K562 (cell line): ENCODE results near the gene SPNS2. TPM values are rescaled to one million over a fixed set of nuclear protein-coding genes. Genes with fewer than 3 reads are reported as not detected.
A peak's percentile ranks its signal among the peaks of the same experiment; 100 is the strongest.

Source experiments
- ATAC-seq: fragments of 200-7000 bp; cut with Tn5 transposase; 3 replicates; pipeline ENCODE4 v1.9.1; 2020; ENCODE audit warnings: moderate library complexity
- BruUV-seq: library from RNA; stranded (reverse); fragments of 400-500 nt; replicated peaks from 2 replicates; lab custom pipeline; 2021; lab: Mats Ljungman, UMichigan
- CTCF ChIA-PET: fragments of 300-600 bp; formaldehyde crosslinking; extraction: SDS; loops from one replicate; lab custom pipeline; 2021; ENCODE audit warnings: low intra/inter-chr PET ratio; lab: Yijun Ruan, JAX
- POLR2A ChIA-PET: fragments of 300-600, 350-650 bp; sonication (Branson Sonifier 250); formaldehyde crosslinking; extraction: SDS; loops from one replicate; lab custom pipeline; 2021; ENCODE audit warnings: antibody characterized with exemption, inconsistent platforms; lab: Yijun Ruan, JAX
- DNase-seq, 4 experiments: peaks; one replicate each; pipeline versions ENCODE4 v3.0.0 to v3.0.0-alpha.2; 2011 to 2018; ENCODE audit warnings: low spot score in 3 of 4, mixed read lengths in 3 of 4; ENCODE audit errors: extremely low read depth in 1 of 4
- FAIRE-seq: peaks from 2 replicates; lab custom pipeline; 2011; peaks lifted over from hg19 to GRCh38; lab: Jason Lieb, UNC
- H2AFZ ChIP-seq: 2 replicates; pipeline ENCODE4 v1.6.0; 2011; ENCODE audit warnings: low read depth, low read length, control low read depth, inconsistent platforms
- H3K27ac ChIP-seq: fragments of 200-600 bp; 3 replicates; pipeline ENCODE4 v1.8.0; 2011; ENCODE audit warnings: low read depth, mild to moderate bottlenecking, control low read depth, inconsistent platforms, low read length, moderate library complexity, mixed read lengths; ENCODE audit errors: extremely low read depth
- H3K27me3 ChIP-seq, 2 experiments: fragments of 300-600 bp in 1 of 2; 2 replicates in 1 of 2; 3 replicates in 1 of 2; pipeline versions ENCODE4 v1.6.0 to v1.8.0; 2011; ENCODE audit warnings: inconsistent platforms in 2 of 2, low read length in 2 of 2, mild to moderate bottlenecking in 1 of 2, mixed read lengths in 1 of 2, moderate library complexity in 1 of 2; ENCODE audit not compliant: control insufficient read depth in 2 of 2, insufficient read depth in 2 of 2
- H3K36me3 ChIP-seq: fragments of 300-600 bp; 3 replicates; pipeline ENCODE4 v1.8.0; 2011; ENCODE audit warnings: mild to moderate bottlenecking, low read length, inconsistent platforms; ENCODE audit not compliant: control insufficient read depth, insufficient read depth
- H3K4me1 ChIP-seq, 2 experiments: fragments of 200-600 bp in 1 of 2; replicated peaks in 1 of 2; 2 replicates in 1 of 2; 3 replicates in 1 of 2; pipeline versions ENCODE4 v1.5.1 to v1.8.0; 2011; ENCODE audit warnings: inconsistent platforms in 2 of 2, low read length in 2 of 2, mild to moderate bottlenecking in 1 of 2, mixed read lengths in 1 of 2, moderate library complexity in 1 of 2; ENCODE audit not compliant: control insufficient read depth in 2 of 2, insufficient read depth in 2 of 2
- H3K4me2 ChIP-seq: 2 replicates; pipeline ENCODE4 v1.6.1; 2011; ENCODE audit warnings: low read length, control low read depth, inconsistent platforms, mixed read lengths; ENCODE audit not compliant: insufficient read depth
- H3K4me3 ChIP-seq: fragments of 200-600 bp; sonication (generic), shearing (Covaris generic); 2 replicates; pipeline ENCODE4 v1.5.1; 2016; ENCODE audit warnings: control low read depth, inconsistent platforms
- H3K79me2 ChIP-seq: fragments of 200-600 bp; 3 replicates; pipeline ENCODE4 v1.8.0; 2011; ENCODE audit warnings: low read length, inconsistent platforms; ENCODE audit not compliant: control insufficient read depth, insufficient read depth
- H3K9ac ChIP-seq, 2 experiments: 2 replicates each; pipeline versions ENCODE4 v1.6.0 to v1.6.1; 2011; ENCODE audit warnings: low read depth in 2 of 2, low read length in 2 of 2, control low read depth in 1 of 2, inconsistent platforms in 1 of 2, mild to moderate bottlenecking in 1 of 2, mixed read lengths in 1 of 2; ENCODE audit not compliant: insufficient read depth in 1 of 2
- H3K9me1 ChIP-seq: one replicate; pipeline ENCODE4 v1.6.0; 2011; ENCODE audit warnings: inconsistent platforms, mild to moderate bottlenecking, low read length, moderate library complexity; ENCODE audit not compliant: control insufficient read depth, insufficient read depth
- H3K9me3 ChIP-seq: replicated peaks from 2 replicates; pipeline ENCODE4 v1.5.1; 2011; ENCODE audit warnings: low read depth, low read length, inconsistent platforms; ENCODE audit not compliant: control insufficient read depth, insufficient read depth
- H4K20me1 ChIP-seq: replicated peaks from 2 replicates; pipeline ENCODE4 v1.6.1; 2011; ENCODE audit warnings: low read length, inconsistent platforms, mixed read lengths; ENCODE audit not compliant: control insufficient read depth, insufficient read depth
- FOXP1 ChIP-seq: sonication (generic); formaldehyde crosslinking; IDR thresholded peaks from 2 replicates; pipeline ENCODE4 v1.8.0; 2022; ENCODE audit warnings: mild to moderate bottlenecking, missing genetic modification reagents
- ILK ChIP-seq: fragments of 450-650 bp; IDR thresholded peaks from 2 replicates; pipeline ENCODE4 v1.6.1; 2016; ENCODE audit warnings: missing genetic modification characterization, low read depth, mild to moderate bottlenecking, missing compliant biosample characterization, moderate library complexity, borderline replicate concordance
- RBM25 ChIP-seq: fragments of 200-400 bp; formaldehyde crosslinking; IDR thresholded peaks from 2 replicates; pipeline ENCODE4 v1.6.1; 2018; ENCODE audit warnings: low read length, low read depth, moderate library complexity; ENCODE audit not compliant: severe bottlenecking
- ZBTB49 ChIP-seq: sonication (generic); formaldehyde crosslinking; IDR thresholded peaks from 2 replicates; pipeline ENCODE4 v1.8.0; 2022; ENCODE audit warnings: missing genetic modification reagents, mild to moderate bottlenecking, borderline replicate concordance
- WGBS: fragments of 100-300 bp; shearing (Covaris generic); methylation state at CpG from one replicate; pipeline ENCODE4 v1.1.6; 2016; ENCODE audit warnings: low coverage, mixed read lengths; ENCODE audit not compliant: insufficient coverage; ENCODE audit errors: missing lambda C conversion rate; 5-methylcytosine and 5-hydroxymethylcytosine counted together
- in situ Hi-C: fragments of 300-500 bp; cut with MboI; formaldehyde crosslinking; loops from 4 replicates; pipeline ENCODE4 v1.15.0; 2018; ENCODE audit warnings: inconsistent platforms, mixed read lengths
- intact Hi-C: fragments of 100-400 bp; cut with micrococcal nuclease; formaldehyde crosslinking; loops from 2 replicates; pipeline ENCODE4 v1.14.2; 2022
- polyA plus RNA-seq, 8 experiments: library from polyadenylated mRNA; depleted of rRNA in 4 of 8; stranded (reverse) in 5 of 8; unstranded in 3 of 8; fragments of >200 nt; fragmentation: Nextera tagmentation in 2 of 8; fragmentation: Illumina TruSeq in 1 of 8; extraction: Ambion mirVana in 2 of 8; extraction: Trizol in 1 of 8; gene quantifications; 2 replicates each; pipeline versions ENCODE4 v1.2.1 to v1.2.3, GENCODE V29; 2011 to 2014; ENCODE audit warnings: inconsistent platforms in 1 of 8, missing spikeins in 1 of 8
- total RNA-seq, 7 experiments: library from RNA; depleted of rRNA in 6 of 7; stranded (reverse); fragments of >200 nt in 6 of 7; fragmentation: Illumina TruSeq in 2 of 7; extraction: Trizol in 2 of 7; gene quantifications; 2 replicates each; pipeline versions ENCODE4 v1.2.1 to v1.2.3, GENCODE V29; 2011 to 2021; ENCODE audit warnings: low replicate concordance in 1 of 7

The SPNS2 gene
- total and polyA plus RNA-seq, 9 of the 15 experiments (the other 6 are each of a cell fraction or from before 2014, with no cell fraction given): 0.06 TPM; not detected in 8

GRCh38 chr17:4574448-4575045 lies 75.9 kb downstream of the SPNS2 start:
- Histone ChIP-seq H3K36me3 (no peaks in the 10 kb centered on the region), H3K79me2 (no peaks in the 10 kb centered on the region), H4K20me1 (no peaks in the 10 kb centered on the region), H3K4me2 (no peak overlapping the region), H3K27me3 (peaks cover 12 to 51% of the 10 kb centered on the region in 2 experiments), H3K9me1 (no peaks in the 10 kb centered on the region), H2AFZ (no peak overlapping the region), H3K27ac (no peak overlapping the region), H3K4me1 (peaks cover 0 to 12% of the 10 kb centered on the region in 2 experiments; a peak in 2 of 5 replicates), H3K4me3 (no peak overlapping the region), H3K9ac (no peak overlapping the region), H3K9me3 (no peaks in the 10 kb centered on the region)
- FAIRE-seq (no peak), ATAC-seq (no peak), DNase-seq (no peak)
- no peak for TF ChIP-seq ZBTB49 (CRISPR knock-in tag)
- TF ChIP-seq RBM25: peak; percentile 74
- TF ChIP-seq FOXP1: no peak
- no peak for TF ChIP-seq ILK (tag)
- no TSS peak for BruUV-seq
- CTCF ChIA-PET: no interaction called here
- 20% methylated on average over 8 of the region's 9 CpGs for WGBS
- intact Hi-C loops: no loop called here
- in situ Hi-C loops: no loop called here
- POLR2A ChIA-PET: interaction anchor here (0.5 to 0.7 kb wide), 2 partner anchors 51 to 220 kb away, joined by 3 to 4 read pairs; no protein-coding TSS in a partner anchor
